Liver (tissue), 9 donors: Measurements from ENCODE around the gene DGKB. TPM values are rescaled to one million over a fixed set of nuclear protein-coding genes. Genes with fewer than 3 reads are reported as not detected.

Experiments used
- DNase-seq: peaks from one replicate; pipeline ENCODE4 v3.0.0-alpha.2; 2017; ENCODE audit warnings: low spot score
- H3K27ac ChIP-seq, 2 donors: one replicate each; pipeline ENCODE4 v1.7.0; 2013; ENCODE audit warnings: inconsistent platforms in 2 of 2, low read length in 2 of 2, control low read depth in 1 of 2, low read depth in 1 of 2, mild to moderate bottlenecking in 1 of 2
- H3K27me3 ChIP-seq, 4 donors: one replicate each; pipeline versions ENCODE4 v1.6.1 to v1.7.0; 2013; ENCODE audit warnings: low read length in 3 of 4, inconsistent platforms in 1 of 4, mild to moderate bottlenecking in 1 of 4, moderate library complexity in 1 of 4; ENCODE audit not compliant: control insufficient read depth in 4 of 4, insufficient read depth in 4 of 4
- H3K36me3 ChIP-seq, 4 donors: one replicate each; pipeline versions ENCODE4 v1.6.1 to v1.7.0; 2013; ENCODE audit warnings: low read length in 3 of 4, mild to moderate bottlenecking in 3 of 4, low read depth in 1 of 4, moderate library complexity in 1 of 4; ENCODE audit not compliant: control insufficient read depth in 4 of 4, insufficient read depth in 3 of 4
- H3K4me1 ChIP-seq, 4 donors: one replicate each; pipeline versions ENCODE4 v1.6.1 to v1.7.0; 2013; ENCODE audit warnings: low read length in 3 of 4, mild to moderate bottlenecking in 3 of 4, moderate library complexity in 1 of 4; ENCODE audit not compliant: control insufficient read depth in 4 of 4, insufficient read depth in 4 of 4
- H3K4me3 ChIP-seq, 3 donors: one replicate each; pipeline versions ENCODE4 v1.6.1 to v1.7.0; 2013; ENCODE audit warnings: low read length in 3 of 3, control low read depth in 1 of 3, low read depth in 1 of 3, mild to moderate bottlenecking in 1 of 3
- H3K9ac ChIP-seq, 2 donors: one replicate each; pipeline ENCODE4 v1.7.0; 2013; ENCODE audit warnings: low read length in 2 of 2, mild to moderate bottlenecking in 2 of 2, moderate library complexity in 2 of 2, control low read depth in 1 of 2, low read depth in 1 of 2
- H3K9me3 ChIP-seq, 4 donors: one replicate each; pipeline versions ENCODE4 v1.6.1 to v1.7.0; 2013; ENCODE audit warnings: low read length in 3 of 4; ENCODE audit not compliant: control insufficient read depth in 4 of 4
- ATF3 ChIP-seq: IDR thresholded peaks from 2 replicates; pipeline ENCODE4 v1.6.1; 2016; ENCODE audit warnings: antibody characterized with exemption
- FOXA1 ChIP-seq: IDR thresholded peaks from 2 replicates; pipeline ENCODE4 v1.6.1; 2016; ENCODE audit warnings: antibody characterized with exemption
- FOXA2 ChIP-seq: IDR thresholded peaks from 2 replicates; pipeline ENCODE4 v1.6.1; 2016; ENCODE audit warnings: antibody characterized with exemption
- GABPA ChIP-seq, 2 donors: IDR thresholded peaks in 1 of 2; conservative IDR thresholded peaks in 1 of 2; 2 replicates each; pipeline ENCODE4 v1.6.1; 2016; ENCODE audit warnings: antibody characterized with exemption in 2 of 2, mild to moderate bottlenecking in 1 of 2, moderate library complexity in 1 of 2
- HNF4A ChIP-seq, 2 donors: conservative IDR thresholded peaks; 2 replicates each; pipeline ENCODE4 v1.6.1; 2016; ENCODE audit warnings: antibody characterized with exemption in 2 of 2, mild to moderate bottlenecking in 2 of 2
- HNF4G ChIP-seq: IDR thresholded peaks from 2 replicates; pipeline ENCODE4 v1.6.1; 2016; ENCODE audit warnings: antibody characterized with exemption
- JUND ChIP-seq, 2 donors: IDR thresholded peaks; 2 replicates each; pipeline ENCODE4 v1.6.1; 2016; ENCODE audit warnings: antibody characterized with exemption in 2 of 2
- MAX ChIP-seq: IDR thresholded peaks from 2 replicates; pipeline ENCODE4 v1.6.1; 2016; ENCODE audit warnings: antibody characterized with exemption
- NR2F2 ChIP-seq: IDR thresholded peaks from 2 replicates; pipeline ENCODE4 v1.6.1; 2016; ENCODE audit warnings: antibody characterized with exemption
- RAD21 ChIP-seq, 2 donors: IDR thresholded peaks; 2 replicates each; pipeline ENCODE4 v1.6.1; 2016; ENCODE audit warnings: antibody characterized with exemption in 2 of 2, mild to moderate bottlenecking in 2 of 2
- REST ChIP-seq: IDR thresholded peaks from 2 replicates; pipeline ENCODE4 v1.6.1; 2016; ENCODE audit warnings: antibody characterized with exemption, mild to moderate bottlenecking
- RXRA ChIP-seq, 2 donors: IDR thresholded peaks; 2 replicates each; pipeline ENCODE4 v1.6.1; 2017 to 2018; ENCODE audit warnings: antibody characterized with exemption in 2 of 2, mild to moderate bottlenecking in 1 of 2
- SP1 ChIP-seq: IDR thresholded peaks from 2 replicates; pipeline ENCODE4 v1.6.1; 2018; ENCODE audit warnings: antibody characterized with exemption, mild to moderate bottlenecking
- ZBTB33 ChIP-seq: IDR thresholded peaks from 2 replicates; pipeline ENCODE4 v1.6.1; 2016; ENCODE audit warnings: antibody characterized with exemption
- WGBS: extraction: QIAGEN DNeasy Blood & Tissue Kit; methylation state at CpG from one replicate; pipeline ENCODE4 v1.1.7; 2013; 5-methylcytosine and 5-hydroxymethylcytosine counted together
- polyA plus RNA-seq, 2 donors: library from polyadenylated mRNA; stranded (reverse) in 1 of 2; unstranded in 1 of 2; fragments of 200-250 nt in 1 of 2; fragments of >200 nt in 1 of 2; fragmentation: Nextera tagmentation in 1 of 2; extraction: Ambion mirVana in 1 of 2; gene quantifications; one replicate each; pipeline versions ENCODE4 v1.2.1 to v1.2.3, GENCODE V29; 2013 to 2015
- total RNA-seq, 2 donors: library from RNA; depleted of rRNA; stranded (reverse); fragments of >200 nt; gene quantifications; one replicate each; pipeline ENCODE4 v1.2.3, GENCODE V29; 2014
- donor health status: healthy.
- donor health status: healthy.
- donor health status: healthy.
- donor health status: healthy.
- donor health status: healthy.

DGKB gene
- total and polyA plus RNA-seq, 4 donors, result 0.09 to 0.42 TPM; not detected in 2

- TF ChIP-seq ZBTB33 (no peak), HNF4G (no peak)
These were observed 513.4 kb downstream of the DGKB start (continued) for GRCh38 chr7:14389181-14389591.

- Histone ChIP-seq H3K9me3 (no peaks in the 10 kb centered on the region), H3K27me3 (no peaks in the 10 kb centered on the region), H3K27ac (no peak overlapping the region), H3K36me3 (no peaks in the 10 kb centered on the region), H3K4me1 (peaks cover 0 to 3% (median under 1%) of the 10 kb centered on the region in 4 donors), H3K9ac (no peak overlapping the region), H3K4me3 (no peak overlapping the region)
- no peak for DNase-seq
- TF ChIP-seq JUND (IDR thresholded peaks at IDR 0.05) (no peak), HNF4A (conservative IDR thresholded peaks at IDR 0.05) (no peak), ATF3 (no peak), ZBTB33 (no peak), RAD21 (IDR thresholded peaks at IDR 0.05) (no peak)
- 85% methylated on average over 3 of the region's 3 CpGs for WGBS
These were observed 517.5 kb downstream of the DGKB start for GRCh38 chr7:14385074-14385473.

GRCh38 chr7:14381936-14382335, 520.6 kb downstream of the DGKB start:
- DNase-seq, result no peak
- Histone ChIP-seq H3K9ac (no peak overlapping the region), H3K4me3 (no peak overlapping the region), H3K4me1 (peaks cover 0 to 3% (median 0%) of the 10 kb centered on the region in 4 donors), H3K27me3 (no peaks in the 10 kb centered on the region), H3K27ac (no peak overlapping the region), H3K9me3 (no peaks in the 10 kb centered on the region), H3K36me3 (no peaks in the 10 kb centered on the region)
- TF ChIP-seq REST (no peak), NR2F2 (no peak), FOXA1 (no peak), MAX (no peak), HNF4A (conservative IDR thresholded peaks at IDR 0.05) (no peak), RAD21 (IDR thresholded peaks at IDR 0.05) (no peak), RXRA (IDR thresholded peaks at IDR 0.05) (no peak), GABPA (IDR thresholded peaks at IDR 0.05 in 1 of 2, conservative IDR thresholded peaks at IDR 0.05 in 1 of 2) (no peak), SP1 (no peak), FOXA2 (no peak)
- WGBS, result 93% methylated on average over 3 of the region's 3 CpGs
